Adrenal gland (tissue), 12 donors: ENCODE results near the gene PRKCA. TPM values are rescaled to one million over a fixed set of nuclear protein-coding genes. Genes with fewer than 3 reads are reported as not detected.

ENCODE experiments used
- DNase-seq, 7 donors: peaks; one replicate each; pipeline ENCODE4 v3.0.0-alpha.2; 2019 to 2020
- H3K27ac ChIP-seq, 5 donors: fragments of 200-600 bp; sonication (generic) in 4 of 5; 1 replicate in 3 of 5; 2 replicates in 2 of 5; pipeline versions ENCODE4 v1.5.1 to v1.8.0; 2016 to 2020; ENCODE audit warnings: mild to moderate bottlenecking in 1 of 5
- H3K27me3 ChIP-seq: fragments of 200-600 bp; 2 replicates; pipeline ENCODE4 v1.8.0; 2021
- H3K36me3 ChIP-seq, 2 donors: fragments of 200-600 bp; replicated peaks in 1 of 2; 1 replicate in 1 of 2; 2 replicates in 1 of 2; pipeline versions ENCODE4 v1.5.1 to v1.8.0; 2018 to 2022
- H3K4me1 ChIP-seq, 2 donors: fragments of 200-600 bp; replicated peaks in 1 of 2; 1 replicate in 1 of 2; 2 replicates in 1 of 2; pipeline versions ENCODE4 v1.5.1 to v1.8.0; 2018 to 2021
- H3K4me3 ChIP-seq, 4 donors: fragments of 200-600 bp; sonication (generic) in 3 of 4; one replicate each; pipeline ENCODE4 v1.5.1; 2016 to 2018
- H3K9me3 ChIP-seq, 3 donors: fragments of 200-600 bp; sonication (generic) in 1 of 3; replicated peaks in 1 of 3; 1 replicate in 2 of 3; 2 replicates in 1 of 3; pipeline versions ENCODE4 v1.5.1 to v1.8.0; 2016 to 2021
- POLR2A ChIP-seq, 2 donors: fragments of 450-650 bp; IDR thresholded peaks; one replicate each; pipeline ENCODE4 v1.6.1; 2017; ENCODE audit warnings: antibody characterized with exemption in 2 of 2, mild to moderate bottlenecking in 2 of 2, moderate library complexity in 1 of 2
- WGBS, 4 donors: extraction: QIAGEN DNeasy Blood & Tissue Kit in 2 of 4; methylation state at CpG; one replicate each; pipeline versions ENCODE4 v1.1.5 to v1.1.7; 2013 to 2017; 5-methylcytosine and 5-hydroxymethylcytosine counted together
- intact Hi-C, 2 donors: fragments of 100-400 bp; cut with DNase I; formaldehyde crosslinking; loops; one replicate each; pipeline versions ENCODE4 v1.14.1 to v1.15.0; 2022 to 2023
- polyA plus RNA-seq, 3 donors: library from polyadenylated mRNA; stranded (reverse); fragments of 200-250 nt in 2 of 3; fragments of 350-450 nt in 1 of 3; fragmentation: Illumina TruSeq in 1 of 3; extraction: RNeasy Lipid Tissue Mini Kit (QIAGEN cat#74804) in 1 of 3; gene quantifications; one replicate each; pipeline ENCODE4 v1.2.3, GENCODE V29; 2013 to 2014
- total RNA-seq, 9 donors: library from RNA; depleted of rRNA in 4 of 9; stranded (reverse); fragments of >200 nt in 4 of 9; fragments of 120-200 nt in 1 of 9; fragmentation: NEBNext Ultra II Directional in 1 of 9; extraction: Animal tissue kit (Norgen Biotek cat#: 25700) in 1 of 9; gene quantifications; one replicate each; pipeline versions ENCODE4 v1.1.0 to v1.2.4, GENCODE V29; 2013 to 2023
- TF ChIP-seq, protein P1 (sequence below), 6 experiments: fragments of 450-650 bp in 4 of 6; fragments of 200-600 bp in 2 of 6; sonication (generic) in 1 of 6; IDR thresholded peaks; 1 replicate in 5 of 6; 2 replicates in 1 of 6; pipeline versions ENCODE4 v1.5.1 to v1.8.0; 2016 to 2021; ENCODE audit warnings: antibody characterized with exemption in 6 of 6, mild to moderate bottlenecking in 2 of 6, moderate library complexity in 1 of 6
- donor health status: healthy with polysubstance abuse.
- donor health status: Bipolar disorder and iron deficiency.
- donor health status: DM: yes; HTN: yes; CAD: no.
- donor health status: DM: no; HTN: no; CAD: no.
- donor health status: DM: no; HTN: no; CAD: no.
- donor health status: DM: yes; HTN: yes; CAD: no.

The PRKCA gene
- total and polyA plus RNA-seq, 12 donors = 15.1 to 202 (median 84.1) TPM

GRCh38 chr17:66638707-66639479 is 336.5 kb downstream of the PRKCA start:
- Histone ChIP-seq H3K27me3 (no peaks in the 10 kb centered on the region), H3K4me1 (no peaks in the 10 kb centered on the region), H3K36me3 (no peaks in the 10 kb centered on the region), H3K9me3 (no peaks in the 10 kb centered on the region), H3K27ac (no peak overlapping the region), H3K4me3 (no peak overlapping the region)
- TF ChIP-seq, protein P1, sequence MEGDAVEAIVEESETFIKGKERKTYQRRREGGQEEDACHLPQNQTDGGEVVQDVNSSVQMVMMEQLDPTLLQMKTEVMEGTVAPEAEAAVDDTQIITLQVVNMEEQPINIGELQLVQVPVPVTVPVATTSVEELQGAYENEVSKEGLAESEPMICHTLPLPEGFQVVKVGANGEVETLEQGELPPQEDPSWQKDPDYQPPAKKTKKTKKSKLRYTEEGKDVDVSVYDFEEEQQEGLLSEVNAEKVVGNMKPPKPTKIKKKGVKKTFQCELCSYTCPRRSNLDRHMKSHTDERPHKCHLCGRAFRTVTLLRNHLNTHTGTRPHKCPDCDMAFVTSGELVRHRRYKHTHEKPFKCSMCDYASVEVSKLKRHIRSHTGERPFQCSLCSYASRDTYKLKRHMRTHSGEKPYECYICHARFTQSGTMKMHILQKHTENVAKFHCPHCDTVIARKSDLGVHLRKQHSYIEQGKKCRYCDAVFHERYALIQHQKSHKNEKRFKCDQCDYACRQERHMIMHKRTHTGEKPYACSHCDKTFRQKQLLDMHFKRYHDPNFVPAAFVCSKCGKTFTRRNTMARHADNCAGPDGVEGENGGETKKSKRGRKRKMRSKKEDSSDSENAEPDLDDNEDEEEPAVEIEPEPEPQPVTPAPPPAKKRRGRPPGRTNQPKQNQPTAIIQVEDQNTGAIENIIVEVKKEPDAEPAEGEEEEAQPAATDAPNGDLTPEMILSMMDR (IDR thresholded peaks at IDR 0.05) = no peak
- TF ChIP-seq POLR2A (IDR thresholded peaks at IDR 0.05) = no peak
- DNase-seq = no peak
- 97% methylated on average over 9 of the region's 9 CpGs for WGBS, 4 donors
- intact Hi-C loops = no loop called here

DNA sequence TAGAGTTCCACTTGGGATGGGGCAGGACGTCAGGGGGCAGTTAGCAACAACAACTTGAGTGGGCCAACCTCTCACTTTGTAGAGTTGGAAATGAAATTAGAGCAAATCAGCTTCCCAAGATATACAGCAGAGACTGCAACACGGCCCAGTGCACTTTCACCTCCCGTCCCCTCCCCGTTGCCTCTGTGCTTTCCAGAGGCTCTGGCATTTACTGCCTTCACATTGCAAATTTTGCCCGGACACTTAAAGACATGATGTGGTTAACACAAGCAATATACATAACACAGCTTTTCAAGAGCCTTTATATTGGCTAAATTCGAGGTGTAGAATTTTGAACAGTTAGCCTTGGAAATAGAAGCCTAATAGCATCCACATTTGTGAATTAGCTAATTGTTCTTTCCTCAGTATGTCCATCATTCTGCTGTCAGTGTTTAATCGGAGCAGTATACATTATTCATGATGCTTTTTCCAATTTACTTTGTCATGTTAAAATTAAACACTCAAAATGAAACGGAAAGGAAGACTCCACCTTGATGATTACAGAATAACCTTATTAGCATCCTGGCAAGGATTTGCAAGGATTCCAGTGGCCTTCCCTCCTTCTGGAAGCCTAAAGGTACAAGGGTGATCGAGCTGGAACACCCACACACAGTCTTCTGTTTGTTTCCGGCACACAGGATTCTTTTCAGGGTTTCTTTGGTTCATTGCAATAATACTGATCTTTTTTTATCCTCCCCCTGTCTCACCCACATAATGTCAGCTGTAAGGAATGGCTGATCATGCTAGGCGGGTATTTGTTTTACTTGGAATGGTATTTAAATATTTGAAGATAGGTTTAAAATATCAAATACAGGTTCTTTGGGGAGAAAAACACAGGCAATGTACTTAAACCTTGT is 341.6 kb downstream of the PRKCA start:
- no peaks in the 10 kb centered on the region for H3K9me3 ChIP-seq
- 56 to 79% (median 74%) methylated on average over 11 of the region's 11 CpGs for WGBS, 4 donors
- TF ChIP-seq POLR2A (IDR thresholded peaks at IDR 0.05) = no peak
- TF ChIP-seq, protein P1 (IDR thresholded peaks at IDR 0.05) = no peak
- intact Hi-C loops = no loop called here
- no peak for DNase-seq
- H3K27me3 ChIP-seq = no peaks in the 10 kb centered on the region
- no peak overlapping the region for H3K4me3 ChIP-seq
- peaks cover 0 to 20% of the 10 kb centered on the region in 2 donors for H3K36me3 ChIP-seq
- H3K4me1 ChIP-seq = no peaks in the 10 kb centered on the region
- H3K27ac ChIP-seq = no peak overlapping the region

DNA sequence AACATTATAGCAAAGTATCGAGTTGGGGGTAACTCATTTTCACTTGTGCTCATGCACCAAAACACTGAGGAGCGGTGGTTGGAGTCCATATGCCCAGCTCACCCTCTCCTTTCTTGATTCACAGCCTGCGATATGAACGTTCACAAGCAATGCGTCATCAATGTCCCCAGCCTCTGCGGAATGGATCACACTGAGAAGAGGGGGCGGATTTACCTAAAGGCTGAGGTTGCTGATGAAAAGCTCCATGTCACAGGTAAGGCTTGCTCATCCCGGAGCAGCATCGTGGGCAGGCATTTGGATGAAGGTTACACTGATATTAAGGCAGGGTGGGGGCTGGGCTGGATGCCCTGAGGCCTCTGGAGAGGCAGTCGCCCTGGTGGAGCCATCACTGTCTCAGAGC is 342.8 kb downstream of the PRKCA start:
- H3K4me3 ChIP-seq = no peak overlapping the region
- intact Hi-C loops = no loop called here
- no peaks in the 10 kb centered on the region for H3K4me1 ChIP-seq
- H3K36me3 ChIP-seq = peaks cover 0 to 20% of the 10 kb centered on the region in 2 donors
- H3K27ac ChIP-seq = no peak overlapping the region
- no peak for TF ChIP-seq POLR2A (IDR thresholded peaks at IDR 0.05)
- TF ChIP-seq, protein P1 (IDR thresholded peaks at IDR 0.05) = no peak
- no peaks in the 10 kb centered on the region for H3K9me3 ChIP-seq
- DNase-seq = no peak
- H3K27me3 ChIP-seq = no peaks in the 10 kb centered on the region
- WGBS, 4 donors = 91 to 97% (median 92%) methylated on average over 9 to 10 of the region's 10 CpGs

DNA sequence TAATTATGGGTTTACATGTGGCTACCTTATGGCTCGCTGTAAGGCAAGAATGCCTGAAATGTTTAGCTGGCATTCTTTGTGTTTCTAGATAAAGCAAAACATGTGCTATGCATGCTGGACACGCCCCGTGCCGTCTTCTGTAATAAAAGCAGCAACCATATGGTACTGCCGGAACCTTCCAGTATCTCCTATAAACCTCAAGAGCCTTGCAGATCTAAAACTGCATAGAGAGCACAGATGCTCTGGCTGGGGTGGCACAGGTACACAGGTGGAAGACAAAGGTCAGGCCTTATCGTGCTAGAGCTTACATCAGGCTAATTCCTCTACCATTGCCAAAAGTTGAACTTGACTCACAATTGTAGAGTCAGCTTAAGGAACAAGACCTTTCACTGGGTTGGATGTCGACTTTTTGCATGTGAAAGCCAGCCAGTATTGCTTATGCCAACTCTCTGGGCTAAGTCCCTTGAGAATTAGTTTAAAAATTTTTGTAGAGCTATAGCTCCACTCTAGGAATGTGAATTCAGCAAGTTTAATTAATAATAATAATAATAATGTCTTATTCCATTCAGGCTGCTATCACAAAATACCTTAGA is 345.1 kb downstream of the PRKCA start:
- 89 to 98% (median 92%) methylated on average over 4 to 7 of the region's 7 CpGs for WGBS, 4 donors
- no peaks in the 10 kb centered on the region for H3K4me1 ChIP-seq
- H3K36me3 ChIP-seq = peaks cover 0 to 20% of the 10 kb centered on the region in 2 donors
- no peak overlapping the region for H3K27ac ChIP-seq
- no peak overlapping the region for H3K4me3 ChIP-seq
- no peak for DNase-seq
- TF ChIP-seq, protein P1 (IDR thresholded peaks at IDR 0.05) = no peak
- no peak for TF ChIP-seq POLR2A (IDR thresholded peaks at IDR 0.05)
- intact Hi-C loops = no loop called here
- no peaks in the 10 kb centered on the region for H3K9me3 ChIP-seq
- H3K27me3 ChIP-seq = no peaks in the 10 kb centered on the region
